ENCODE results near the gene UXT. TPM values are rescaled to one million over a fixed set of nuclear protein-coding genes. Genes with fewer than 3 reads are reported as not detected.
A peak's percentile ranks its signal among the peaks of the same experiment; 100 is the strongest.

The UXT gene
- total and polyA plus RNA-seq, 9 of the 15 experiments (the other 6 are each of a cell fraction or from before 2014, with no cell fraction given), result 141 to 300 (median 204) TPM

DNA sequence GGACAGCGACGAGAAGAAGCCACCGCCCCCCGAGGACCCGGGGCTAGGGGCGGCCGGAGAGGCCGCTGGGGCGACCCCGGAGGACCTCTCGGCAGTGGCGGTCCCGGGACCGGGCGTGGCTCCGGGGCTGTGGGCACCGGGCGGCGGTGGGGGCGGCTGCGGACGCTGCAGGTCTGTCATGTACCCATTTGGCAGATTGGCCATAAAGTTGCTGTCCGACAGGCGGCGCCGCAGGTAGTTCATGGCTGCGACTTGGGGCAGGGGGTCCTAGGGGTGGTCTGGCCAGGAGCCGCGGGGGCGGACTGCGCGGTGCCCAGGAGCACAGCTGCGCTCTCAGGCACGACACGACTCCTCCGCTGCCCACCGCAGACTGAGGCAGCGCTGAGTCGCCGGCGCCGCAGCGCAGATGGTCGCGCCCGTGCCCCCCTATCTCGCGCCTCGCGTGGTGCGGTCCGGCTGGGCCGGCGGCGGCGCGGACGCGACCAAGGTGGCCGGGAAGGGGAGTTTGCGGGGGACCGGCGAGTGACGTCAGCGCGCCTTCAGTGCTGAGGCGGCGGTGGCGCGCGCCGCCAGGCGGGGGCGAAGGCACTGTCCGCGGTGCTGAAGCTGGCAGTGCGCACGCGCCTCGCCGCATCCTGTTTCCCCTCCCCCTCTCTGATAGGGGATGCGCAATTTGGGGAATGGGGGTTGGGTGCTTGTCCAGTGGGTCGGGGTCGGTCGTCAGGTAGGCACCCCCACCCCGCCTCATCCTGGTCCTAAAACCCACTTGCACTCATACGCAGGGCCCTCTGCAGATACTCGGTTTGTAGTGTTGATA, 39.3 kb downstream of the UXT start, which contains the start of gene SYN1 (continued):
- TF ChIP-seq, protein P1, sequence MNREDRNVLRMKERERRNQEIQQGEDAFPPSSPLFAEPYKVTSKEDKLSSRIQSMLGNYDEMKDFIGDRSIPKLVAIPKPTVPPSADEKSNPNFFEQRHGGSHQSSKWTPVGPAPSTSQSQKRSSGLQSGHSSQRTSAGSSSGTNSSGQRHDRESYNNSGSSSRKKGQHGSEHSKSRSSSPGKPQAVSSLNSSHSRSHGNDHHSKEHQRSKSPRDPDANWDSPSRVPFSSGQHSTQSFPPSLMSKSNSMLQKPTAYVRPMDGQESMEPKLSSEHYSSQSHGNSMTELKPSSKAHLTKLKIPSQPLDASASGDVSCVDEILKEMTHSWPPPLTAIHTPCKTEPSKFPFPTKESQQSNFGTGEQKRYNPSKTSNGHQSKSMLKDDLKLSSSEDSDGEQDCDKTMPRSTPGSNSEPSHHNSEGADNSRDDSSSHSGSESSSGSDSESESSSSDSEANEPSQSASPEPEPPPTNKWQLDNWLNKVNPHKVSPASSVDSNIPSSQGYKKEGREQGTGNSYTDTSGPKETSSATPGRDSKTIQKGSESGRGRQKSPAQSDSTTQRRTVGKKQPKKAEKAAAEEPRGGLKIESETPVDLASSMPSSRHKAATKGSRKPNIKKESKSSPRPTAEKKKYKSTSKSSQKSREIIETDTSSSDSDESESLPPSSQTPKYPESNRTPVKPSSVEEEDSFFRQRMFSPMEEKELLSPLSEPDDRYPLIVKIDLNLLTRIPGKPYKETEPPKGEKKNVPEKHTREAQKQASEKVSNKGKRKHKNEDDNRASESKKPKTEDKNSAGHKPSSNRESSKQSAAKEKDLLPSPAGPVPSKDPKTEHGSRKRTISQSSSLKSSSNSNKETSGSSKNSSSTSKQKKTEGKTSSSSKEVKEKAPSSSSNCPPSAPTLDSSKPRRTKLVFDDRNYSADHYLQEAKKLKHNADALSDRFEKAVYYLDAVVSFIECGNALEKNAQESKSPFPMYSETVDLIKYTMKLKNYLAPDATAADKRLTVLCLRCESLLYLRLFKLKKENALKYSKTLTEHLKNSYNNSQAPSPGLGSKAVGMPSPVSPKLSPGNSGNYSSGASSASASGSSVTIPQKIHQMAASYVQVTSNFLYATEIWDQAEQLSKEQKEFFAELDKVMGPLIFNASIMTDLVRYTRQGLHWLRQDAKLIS (CRISPR knock-in tag; IDR thresholded peaks at IDR 0.05), result peak; percentile 90; the same call in 1 of the 2 replicates
- TF ChIP-seq FIP1L1 (IDR thresholded peaks at IDR 0.05; ENCODE audit: low read depth, low read length, poor library complexity, severe bottlenecking), result no peak
- TF ChIP-seq GABPB1 (CRISPR knock-in tag; IDR thresholded peaks at IDR 0.05), result peak; percentile 81
- 0 out of 2 replicates have a peak, but pooled peaks have one; percentile 41 for TF ChIP-seq SIN3B (IDR thresholded peaks at IDR 0.05; ENCODE audit: low read depth)
- peak in 1 of 2 experiments; percentile 27; a peak in 1 of 4 replicates for TF ChIP-seq TRIM24 (IDR thresholded peaks at IDR 0.05)
- no peak for TF ChIP-seq SNRNP70 (optimal IDR thresholded peaks at IDR 0.05; ENCODE audit: low read depth, low read length)
- TF ChIP-seq CTBP1 (IDR thresholded peaks at IDR 0.05; ENCODE audit: borderline replicate concordance), result peak; percentile 91
- TF ChIP-seq NCOA1 (IDR thresholded peaks at IDR 0.05; ENCODE audit: low read depth), result 0 out of 2 replicates have a peak, but pooled peaks have one; percentile 21
- TF ChIP-seq, protein P2, sequence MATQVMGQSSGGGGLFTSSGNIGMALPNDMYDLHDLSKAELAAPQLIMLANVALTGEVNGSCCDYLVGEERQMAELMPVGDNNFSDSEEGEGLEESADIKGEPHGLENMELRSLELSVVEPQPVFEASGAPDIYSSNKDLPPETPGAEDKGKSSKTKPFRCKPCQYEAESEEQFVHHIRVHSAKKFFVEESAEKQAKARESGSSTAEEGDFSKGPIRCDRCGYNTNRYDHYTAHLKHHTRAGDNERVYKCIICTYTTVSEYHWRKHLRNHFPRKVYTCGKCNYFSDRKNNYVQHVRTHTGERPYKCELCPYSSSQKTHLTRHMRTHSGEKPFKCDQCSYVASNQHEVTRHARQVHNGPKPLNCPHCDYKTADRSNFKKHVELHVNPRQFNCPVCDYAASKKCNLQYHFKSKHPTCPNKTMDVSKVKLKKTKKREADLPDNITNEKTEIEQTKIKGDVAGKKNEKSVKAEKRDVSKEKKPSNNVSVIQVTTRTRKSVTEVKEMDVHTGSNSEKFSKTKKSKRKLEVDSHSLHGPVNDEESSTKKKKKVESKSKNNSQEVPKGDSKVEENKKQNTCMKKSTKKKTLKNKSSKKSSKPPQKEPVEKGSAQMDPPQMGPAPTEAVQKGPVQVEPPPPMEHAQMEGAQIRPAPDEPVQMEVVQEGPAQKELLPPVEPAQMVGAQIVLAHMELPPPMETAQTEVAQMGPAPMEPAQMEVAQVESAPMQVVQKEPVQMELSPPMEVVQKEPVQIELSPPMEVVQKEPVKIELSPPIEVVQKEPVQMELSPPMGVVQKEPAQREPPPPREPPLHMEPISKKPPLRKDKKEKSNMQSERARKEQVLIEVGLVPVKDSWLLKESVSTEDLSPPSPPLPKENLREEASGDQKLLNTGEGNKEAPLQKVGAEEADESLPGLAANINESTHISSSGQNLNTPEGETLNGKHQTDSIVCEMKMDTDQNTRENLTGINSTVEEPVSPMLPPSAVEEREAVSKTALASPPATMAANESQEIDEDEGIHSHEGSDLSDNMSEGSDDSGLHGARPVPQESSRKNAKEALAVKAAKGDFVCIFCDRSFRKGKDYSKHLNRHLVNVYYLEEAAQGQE (IDR thresholded peaks at IDR 0.05; ENCODE audit: borderline replicate concordance), result peak; percentile 100
- TF ChIP-seq, protein P2 (CRISPR knock-in tag; IDR thresholded peaks at IDR 0.05; ENCODE audit: low read depth), result peak; percentile 100
- TF ChIP-seq, protein P3, sequence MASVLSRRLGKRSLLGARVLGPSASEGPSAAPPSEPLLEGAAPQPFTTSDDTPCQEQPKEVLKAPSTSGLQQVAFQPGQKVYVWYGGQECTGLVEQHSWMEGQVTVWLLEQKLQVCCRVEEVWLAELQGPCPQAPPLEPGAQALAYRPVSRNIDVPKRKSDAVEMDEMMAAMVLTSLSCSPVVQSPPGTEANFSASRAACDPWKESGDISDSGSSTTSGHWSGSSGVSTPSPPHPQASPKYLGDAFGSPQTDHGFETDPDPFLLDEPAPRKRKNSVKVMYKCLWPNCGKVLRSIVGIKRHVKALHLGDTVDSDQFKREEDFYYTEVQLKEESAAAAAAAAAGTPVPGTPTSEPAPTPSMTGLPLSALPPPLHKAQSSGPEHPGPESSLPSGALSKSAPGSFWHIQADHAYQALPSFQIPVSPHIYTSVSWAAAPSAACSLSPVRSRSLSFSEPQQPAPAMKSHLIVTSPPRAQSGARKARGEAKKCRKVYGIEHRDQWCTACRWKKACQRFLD (CRISPR knock-in tag; IDR thresholded peaks at IDR 0.05), result peak; percentile 89
- TF ChIP-seq, protein P4, sequence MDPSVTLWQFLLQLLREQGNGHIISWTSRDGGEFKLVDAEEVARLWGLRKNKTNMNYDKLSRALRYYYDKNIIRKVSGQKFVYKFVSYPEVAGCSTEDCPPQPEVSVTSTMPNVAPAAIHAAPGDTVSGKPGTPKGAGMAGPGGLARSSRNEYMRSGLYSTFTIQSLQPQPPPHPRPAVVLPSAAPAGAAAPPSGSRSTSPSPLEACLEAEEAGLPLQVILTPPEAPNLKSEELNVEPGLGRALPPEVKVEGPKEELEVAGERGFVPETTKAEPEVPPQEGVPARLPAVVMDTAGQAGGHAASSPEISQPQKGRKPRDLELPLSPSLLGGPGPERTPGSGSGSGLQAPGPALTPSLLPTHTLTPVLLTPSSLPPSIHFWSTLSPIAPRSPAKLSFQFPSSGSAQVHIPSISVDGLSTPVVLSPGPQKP (CRISPR knock-in tag; IDR thresholded peaks at IDR 0.05), result no peak
- TF ChIP-seq MTA2 (IDR thresholded peaks at IDR 0.05; ENCODE audit: low read depth), result no peak
